H1 (cell line): ENCODE measurements around the gene SPTBN5. TPM values are rescaled to one million over a fixed set of nuclear protein-coding genes. Genes with fewer than 3 reads are reported as not detected.

Experiments used
- CTCF ChIA-PET: fragments of 300-600 bp; sonication (Branson Sonifier 250); formaldehyde crosslinking; loops from one replicate; lab custom pipeline; 2021; ENCODE audit not compliant: partially characterized antibody; lab: Charles Lee
- POLR2A ChIA-PET: fragments of 300-600 bp; sonication (Branson Sonifier 250); formaldehyde crosslinking; loops from one replicate; lab custom pipeline; 2021; ENCODE audit warnings: inconsistent platforms; ENCODE audit not compliant: partially characterized antibody; lab: Charles Lee
- DNase-seq, 2 experiments: peaks; one replicate each; pipeline versions ENCODE4 v3.0.0 to v3.0.0-alpha.2; 2010 to 2022; ENCODE audit warnings: low spot score in 2 of 2, low read depth in 1 of 2, mixed read lengths in 1 of 2
- FAIRE-seq: peaks from 2 replicates; lab custom pipeline; 2011; peaks lifted over from hg19 to GRCh38; lab: Jason Lieb, UNC
- H2AFZ ChIP-seq: 2 replicates; pipeline ENCODE4 v1.8.1; 2012; ENCODE audit warnings: low read length, inconsistent platforms
- H2AK5ac ChIP-seq: 2 replicates; pipeline ENCODE4 v1.6.1; 2013; ENCODE audit warnings: low read depth, low read length
- H2BK120ac ChIP-seq: replicated peaks from 2 replicates; pipeline ENCODE3; 2013; ENCODE audit warnings: low read depth, low read length, inconsistent platforms
- H2BK12ac ChIP-seq: 2 replicates; pipeline ENCODE4 v1.6.1; 2013; ENCODE audit warnings: low read depth, low read length
- H2BK15ac ChIP-seq: 2 replicates; pipeline ENCODE4 v1.6.1; 2013; ENCODE audit warnings: low read length
- H2BK20ac ChIP-seq: 2 replicates; pipeline ENCODE4 v1.6.1; 2013; ENCODE audit warnings: low read length
- H2BK5ac ChIP-seq: 2 replicates; pipeline ENCODE4 v1.6.1; 2013; ENCODE audit warnings: low read depth, low read length
- H3K14ac ChIP-seq: 2 replicates; pipeline ENCODE4 v1.6.1; 2013; ENCODE audit warnings: inconsistent platforms; ENCODE audit not compliant: insufficient read length
- H3K18ac ChIP-seq: 2 replicates; pipeline ENCODE4 v1.6.1; 2013; ENCODE audit warnings: low read length; ENCODE audit errors: extremely low read depth
- H3K23ac ChIP-seq: 2 replicates; pipeline ENCODE4 v1.6.1; 2013; ENCODE audit warnings: inconsistent platforms; ENCODE audit not compliant: insufficient read length
- H3K23me2 ChIP-seq: 2 replicates; pipeline ENCODE4 v1.6.1; 2013; ENCODE audit warnings: low read depth, low read length
- H3K27ac ChIP-seq: 2 replicates; pipeline ENCODE4 v1.6.1; 2011; ENCODE audit warnings: low read depth, low read length, inconsistent platforms
- H3K27me3 ChIP-seq, 4 experiments: replicated peaks in 1 of 4; 1 replicate in 1 of 4; 2 replicates in 3 of 4; pipeline versions ENCODE4 v1.6.1 to v1.8.1; 2011 to 2013; ENCODE audit warnings: low read length in 3 of 4, mild to moderate bottlenecking in 3 of 4, inconsistent platforms in 2 of 4, mixed read lengths in 2 of 4, moderate library complexity in 1 of 4; ENCODE audit not compliant: control insufficient read depth in 3 of 4, insufficient read depth in 3 of 4; ENCODE audit errors: extremely low read depth in 1 of 4
- H3K36me3 ChIP-seq, 4 experiments: 2 replicates each; pipeline versions ENCODE4 v1.6.1 to v1.8.1; 2011 to 2013; ENCODE audit warnings: mild to moderate bottlenecking in 4 of 4, low read length in 3 of 4, moderate library complexity in 2 of 4, control low read depth in 1 of 4, inconsistent platforms in 1 of 4; ENCODE audit not compliant: insufficient read depth in 4 of 4, control insufficient read depth in 2 of 4
- H3K4ac ChIP-seq: replicated peaks from 2 replicates; pipeline ENCODE3; 2013; ENCODE audit warnings: low read length, low read depth, mixed read lengths, inconsistent platforms; ENCODE audit not compliant: insufficient read length
- H3K4me1 ChIP-seq, 4 experiments: replicated peaks in 1 of 4; 1 replicate in 1 of 4; 2 replicates in 3 of 4; pipeline versions ENCODE4 v1.6.1 to v1.8.1; 2011 to 2013; ENCODE audit warnings: low read length in 3 of 4, inconsistent platforms in 2 of 4, mixed read lengths in 1 of 4; ENCODE audit not compliant: insufficient read depth in 4 of 4, control insufficient read depth in 3 of 4
- H3K4me2 ChIP-seq, 2 experiments: 2 replicates each; pipeline versions ENCODE4 v1.6.1 to v1.8.1; 2011 to 2013; ENCODE audit warnings: low read depth in 2 of 2, low read length in 2 of 2, control low read depth in 1 of 2, inconsistent platforms in 1 of 2, mild to moderate bottlenecking in 1 of 2; ENCODE audit not compliant: insufficient read depth in 1 of 2
- H3K4me3 ChIP-seq, 4 experiments: fragments of 200-600, 300-600 bp in 1 of 4; sonication (generic), shearing (Covaris generic), sonication (Bioruptor Twin) in 1 of 4; 2 replicates each; pipeline versions ENCODE4 v1.5.1 to v1.8.1; 2011 to 2016; ENCODE audit warnings: low read length in 4 of 4, low read depth in 3 of 4, control low read depth in 2 of 4, inconsistent platforms in 2 of 4, mild to moderate bottlenecking in 2 of 4, mixed read lengths in 1 of 4, moderate library complexity in 1 of 4; ENCODE audit not compliant: insufficient read depth in 2 of 4; ENCODE audit errors: extremely low read depth in 1 of 4
- H3K56ac ChIP-seq: replicated peaks from 2 replicates; pipeline ENCODE3; 2013; ENCODE audit warnings: low read depth, mild to moderate bottlenecking, mixed read lengths, low read length, inconsistent platforms; ENCODE audit not compliant: insufficient read length
- H3K79me1 ChIP-seq: 2 replicates; pipeline ENCODE4 v1.6.1; 2013; ENCODE audit warnings: low read depth, low read length, control low read depth
- H3K79me2 ChIP-seq, 2 experiments: 2 replicates each; pipeline versions ENCODE4 v1.6.1 to v1.8.1; 2012 to 2013; ENCODE audit warnings: low read length in 2 of 2, mild to moderate bottlenecking in 2 of 2, inconsistent platforms in 1 of 2; ENCODE audit not compliant: insufficient read depth in 2 of 2, control insufficient read depth in 1 of 2
- H3K9ac ChIP-seq, 4 experiments: replicated peaks in 1 of 4; 1 replicate in 1 of 4; 2 replicates in 3 of 4; pipeline versions ENCODE4 v1.6.1 to v1.8.1; 2011 to 2013; ENCODE audit warnings: low read depth in 3 of 4, low read length in 3 of 4, control low read depth in 2 of 4, mild to moderate bottlenecking in 2 of 4, moderate library complexity in 2 of 4, inconsistent platforms in 1 of 4; ENCODE audit errors: extremely low read depth in 1 of 4
- H3K9me3 ChIP-seq, 2 experiments: 2 replicates each; pipeline versions ENCODE4 v1.6.1 to v1.8.1; 2012 to 2013; ENCODE audit warnings: mild to moderate bottlenecking in 2 of 2, moderate library complexity in 2 of 2, control low read depth in 1 of 2, inconsistent platforms in 1 of 2, low read depth in 1 of 2, low read length in 1 of 2, mixed read lengths in 1 of 2; ENCODE audit not compliant: insufficient read depth in 2 of 2
- H4K20me1 ChIP-seq, 2 experiments: replicated peaks in 1 of 2; 2 replicates each; pipeline versions ENCODE3 to v1.8.1; 2011 to 2013; ENCODE audit warnings: inconsistent platforms in 2 of 2, low read length in 2 of 2, mild to moderate bottlenecking in 1 of 2; ENCODE audit not compliant: insufficient read depth in 2 of 2, control insufficient read depth in 1 of 2
- H4K5ac ChIP-seq: 2 replicates; pipeline ENCODE4 v1.6.1; 2013; ENCODE audit warnings: low read length, low read depth, mixed read lengths, inconsistent platforms; ENCODE audit not compliant: insufficient read length
- H4K8ac ChIP-seq: 2 replicates; pipeline ENCODE4 v1.8.0; 2013; ENCODE audit warnings: mild to moderate bottlenecking, moderate library complexity, low read length, inconsistent platforms; ENCODE audit not compliant: insufficient read depth; ENCODE audit errors: extremely low read depth
- H4K91ac ChIP-seq: replicated peaks from 2 replicates; pipeline ENCODE3; 2013; ENCODE audit warnings: low read length, mixed read lengths, inconsistent platforms; ENCODE audit not compliant: insufficient read length
- RAD21 ChIP-seq, 2 experiments: IDR thresholded peaks in 1 of 2; conservative IDR thresholded peaks in 1 of 2; 2 replicates each; pipeline ENCODE4 v1.6.1; 2011; ENCODE audit warnings: low read depth in 2 of 2, low read length in 2 of 2, improper control_type of control experiment in 1 of 2, inconsistent platforms in 1 of 2, mild to moderate bottlenecking in 1 of 2, moderate library complexity in 1 of 2
- YY1 ChIP-seq: IDR thresholded peaks from 2 replicates; pipeline ENCODE4 v1.6.1; 2011; ENCODE audit warnings: low read depth, mild to moderate bottlenecking, low read length
- ZNF274 ChIP-seq: IDR thresholded peaks from 2 replicates; pipeline ENCODE4 v1.7.0; 2012; ENCODE audit warnings: low read length, borderline replicate concordance; ENCODE audit errors: extremely low read depth
- WGBS, 2 experiments: shearing (Covaris generic) in 1 of 2; methylation state at CpG; one replicate each; pipeline versions ENCODE4 v1.1.6 to v1.1.7; 2013 to 2015; ENCODE audit warnings: low lambda C conversion rate in 2 of 2, mixed read lengths in 2 of 2, inconsistent platforms in 1 of 2, low coverage in 1 of 2, missing lambda C conversion rate in 1 of 2; ENCODE audit not compliant: insufficient replicate concordance in 2 of 2, insufficient coverage in 1 of 2, insufficient read length in 1 of 2; ENCODE audit errors: extremely low coverage in 1 of 2, missing lambda C conversion rate in 1 of 2; 5-methylcytosine and 5-hydroxymethylcytosine counted together
- polyA plus RNA-seq, 7 experiments: library from polyadenylated mRNA; depleted of rRNA in 3 of 7; stranded (reverse) in 5 of 7; unstranded in 2 of 7; fragments of >200 nt in 5 of 7; fragments of 200-250 nt in 2 of 7; gene quantifications; 1 replicate in 5 of 7; 2 replicates in 1 of 7; 4 replicates in 1 of 7; pipeline versions ENCODE4 v1.2.1 to v1.2.3, GENCODE V29; 2011 to 2013; ENCODE audit warnings: missing spikeins in 2 of 7, mixed read lengths in 2 of 7
- total RNA-seq: library from RNA; stranded (reverse); fragmentation: NEBNext Ultra II Directional; extraction: Animal tissue kit (Norgen Biotek cat#: 25700); gene quantifications from 2 replicates; pipeline ENCODE4 v1.2.1, GENCODE V29; 2021
- TF ChIP-seq, protein P1 (sequence below): IDR thresholded peaks from 2 replicates; pipeline ENCODE4 v1.6.1; 2012; ENCODE audit warnings: low read length, inconsistent platforms

SPTBN5 gene
- total and polyA plus RNA-seq, 2 of the 8 experiments (the other 6 are each of a cell fraction or from before 2014, with no cell fraction given): 0.32 to 0.84 TPM

- no peak for DNase-seq
- no peak overlapping the region for H4K8ac ChIP-seq
- no peak overlapping the region for H2BK12ac ChIP-seq
- no peak overlapping the region for H3K4ac ChIP-seq
- WGBS, 2 experiments: 97% methylated on average over 12 of the region's 12 CpGs; no CpG with 5 or more reads in 1 of the 2 experiments
- H2AK5ac ChIP-seq: no peak overlapping the region
- no peak overlapping the region for H2BK15ac ChIP-seq
- TF ChIP-seq RAD21 (IDR thresholded peaks at IDR 0.05 in 1 of 2, conservative IDR thresholded peaks at IDR 0.05 in 1 of 2; ENCODE audit: low read depth in 2 of 2, low read length in 2 of 2): no peak
- TF ChIP-seq, protein P1, sequence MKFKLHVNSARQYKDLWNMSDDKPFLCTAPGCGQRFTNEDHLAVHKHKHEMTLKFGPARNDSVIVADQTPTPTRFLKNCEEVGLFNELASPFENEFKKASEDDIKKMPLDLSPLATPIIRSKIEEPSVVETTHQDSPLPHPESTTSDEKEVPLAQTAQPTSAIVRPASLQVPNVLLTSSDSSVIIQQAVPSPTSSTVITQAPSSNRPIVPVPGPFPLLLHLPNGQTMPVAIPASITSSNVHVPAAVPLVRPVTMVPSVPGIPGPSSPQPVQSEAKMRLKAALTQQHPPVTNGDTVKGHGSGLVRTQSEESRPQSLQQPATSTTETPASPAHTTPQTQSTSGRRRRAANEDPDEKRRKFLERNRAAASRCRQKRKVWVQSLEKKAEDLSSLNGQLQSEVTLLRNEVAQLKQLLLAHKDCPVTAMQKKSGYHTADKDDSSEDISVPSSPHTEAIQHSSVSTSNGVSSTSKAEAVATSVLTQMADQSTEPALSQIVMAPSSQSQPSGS: no peak
- TF ChIP-seq YY1: no peak
- TF ChIP-seq ZNF274: no peak
- H3K27me3 ChIP-seq: no peaks in the 10 kb centered on the region
- H3K9ac ChIP-seq: no peak overlapping the region
- H3K4me1 ChIP-seq: no peaks in the 10 kb centered on the region; a peak in 1 of 7 replicates
- H3K4me2 ChIP-seq: no peak overlapping the region
- peaks cover 0 to 2% of the 10 kb centered on the region in 2 experiments for H4K20me1 ChIP-seq
- CTCF ChIA-PET: interaction anchor here (0.6 to 7.9 kb wide), 8 partner anchors 10 to 595 kb away, joined by 3 to 58 read pairs (median 4); partner anchors contain the start of gene MAPKBP1
- H2BK120ac ChIP-seq: no peak overlapping the region
- H3K56ac ChIP-seq: no peak overlapping the region
- H3K23me2 ChIP-seq: no peaks in the 10 kb centered on the region
- no peak overlapping the region for H3K23ac ChIP-seq
- H2BK20ac ChIP-seq: no peak overlapping the region
- H3K14ac ChIP-seq: no peak overlapping the region
- no peak overlapping the region for H4K5ac ChIP-seq
- FAIRE-seq: no peak
- no peaks in the 10 kb centered on the region for H3K79me1 ChIP-seq
- H3K36me3 ChIP-seq: no peaks in the 10 kb centered on the region
- no peak overlapping the region for H3K27ac ChIP-seq
- no peak overlapping the region for H4K91ac ChIP-seq
- no peaks in the 10 kb centered on the region for H3K9me3 ChIP-seq
- POLR2A ChIA-PET: interaction anchor here (1.0 to 1.9 kb wide), 2 partner anchors 13 to 18 kb away, joined by 3 to 5 read pairs; no protein-coding TSS in a partner anchor
- H2AFZ ChIP-seq: no peak overlapping the region
- no peaks in the 10 kb centered on the region for H3K79me2 ChIP-seq
- H3K18ac ChIP-seq: no peak overlapping the region
- no peak overlapping the region for H3K4me3 ChIP-seq
- H2BK5ac ChIP-seq: no peak overlapping the region
Observed at GRCh38 chr15:41874736-41875135, 19.1 kb downstream of the SPTBN5 start.
